GM08714 (cell line): ENCODE results near the gene GPR65.

Experiments used
- H3K4me3 ChIP-seq: fragments of 200-500 bp; sonication (Bioruptor generic); 2 replicates; pipeline ENCODE4 v1.5.1; 2014; ENCODE audit warnings: mild to moderate bottlenecking, low read length, inconsistent platforms
- ZNF274 ChIP-seq: IDR thresholded peaks from 2 replicates; pipeline ENCODE4 v1.6.1; 2012; ENCODE audit warnings: mild to moderate bottlenecking, low read depth, low read length

Gene GPR65

GRCh38 chr14:87994974-87995373 is 10.0 kb upstream of the GPR65 start:
- no peak overlapping the region for H3K4me3 ChIP-seq

GRCh38 chr14:87995500-87996290 is 9.2 kb upstream of the GPR65 start:
- TF ChIP-seq ZNF274 = no peak

More at GRCh38 chr14:87994974-87995373, 10.0 kb upstream of the GPR65 start:
- TF ChIP-seq ZNF274 = no peak

GRCh38 chr14:87996291-87996592 is 8.7 kb upstream of the GPR65 start:
- no peak overlapping the region for H3K4me3 ChIP-seq
- TF ChIP-seq ZNF274 = no peak

More at GRCh38 chr14:87995500-87996290, 9.2 kb upstream of the GPR65 start:
- H3K4me3 ChIP-seq = no peak overlapping the region; the same call in 1 of the 2 replicates

- no peak for TF ChIP-seq ZNF274
- H3K4me3 ChIP-seq = no peak overlapping the region
Measured at GRCh38 chr14:87998482-87998881, 6.5 kb upstream of the GPR65 start.

- H3K4me3 ChIP-seq = no peak overlapping the region
- no peak for TF ChIP-seq ZNF274
Measured at GRCh38 chr14:87999277-87999676, 5.7 kb upstream of the GPR65 start.

- TF ChIP-seq ZNF274 = no peak
- peak overlapping the region; percentile 9; the same call in 1 of the 2 replicates for H3K4me3 ChIP-seq
Measured at GRCh38 chr14:88002421-88003075, 2.4 kb upstream of the GPR65 start.

DNA sequence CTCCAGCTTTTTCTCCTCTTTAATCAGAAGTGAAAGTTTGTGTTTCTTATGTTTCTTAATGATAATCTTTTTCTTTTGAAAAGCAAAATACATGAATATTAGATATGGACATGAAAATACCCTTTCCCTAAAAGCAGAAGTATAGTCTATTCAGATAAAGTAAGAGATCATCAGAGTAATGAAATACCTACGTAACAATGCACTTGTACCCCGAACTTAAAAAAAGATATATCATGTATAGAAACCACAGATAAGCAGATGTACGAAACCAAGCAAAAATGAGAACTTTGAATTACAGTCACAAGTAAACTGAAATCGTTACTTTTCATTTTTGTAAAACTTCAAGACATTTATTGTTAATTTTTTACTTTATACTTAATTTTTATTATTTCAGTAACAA is 1.5 kb upstream of the GPR65 start:
- H3K4me3 ChIP-seq = no peak overlapping the region
- no peak for TF ChIP-seq ZNF274

GRCh38 chr14:88004506-88005036 is 364 bp upstream of the GPR65 start:
- peak overlapping the region; percentile 99; the same call in 1 of the 2 replicates for H3K4me3 ChIP-seq
- no peak for TF ChIP-seq ZNF274

DNA sequence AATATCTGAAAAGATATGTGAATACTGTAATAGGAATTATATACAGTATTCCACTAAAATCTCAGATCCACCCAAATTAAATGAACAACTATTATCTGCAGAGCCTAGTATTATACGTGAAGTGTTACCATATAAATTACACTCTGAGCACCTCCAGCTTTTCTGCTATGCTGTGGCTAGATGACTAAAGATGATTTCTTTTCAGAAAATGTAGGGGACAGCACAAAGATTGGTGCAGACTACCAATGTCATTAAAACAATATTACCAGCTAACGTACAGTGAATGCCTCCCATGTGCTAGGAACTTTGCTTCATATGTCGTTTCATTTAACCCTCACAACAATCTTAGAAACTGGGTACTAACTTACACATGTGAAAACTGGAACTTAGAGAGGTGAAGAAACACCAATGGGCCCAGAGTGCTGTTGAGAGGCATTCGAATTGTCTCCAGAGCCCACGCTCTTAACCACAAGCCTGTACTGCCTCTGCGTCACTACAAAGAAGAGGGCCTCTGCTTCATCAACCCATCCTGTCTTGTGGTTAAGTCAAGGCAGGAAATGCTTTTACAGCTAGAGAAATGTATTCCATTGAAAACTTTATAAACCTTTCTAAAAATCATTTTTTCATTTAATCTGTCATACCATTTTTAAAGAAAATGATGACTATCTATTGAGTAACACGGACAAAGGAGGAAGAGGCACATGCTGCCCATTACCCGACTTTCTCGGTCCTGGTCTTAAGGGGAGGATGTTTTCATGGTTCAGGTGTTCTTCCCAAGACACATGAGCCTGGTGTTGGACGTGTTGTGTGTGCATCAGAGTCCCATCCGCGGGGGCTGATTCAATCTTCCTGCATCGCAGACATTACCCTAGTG is 1.3 kb downstream of the GPR65 start:
- H3K4me3 ChIP-seq = peak overlapping the region; percentile 99
- no peak for TF ChIP-seq ZNF274

DNA sequence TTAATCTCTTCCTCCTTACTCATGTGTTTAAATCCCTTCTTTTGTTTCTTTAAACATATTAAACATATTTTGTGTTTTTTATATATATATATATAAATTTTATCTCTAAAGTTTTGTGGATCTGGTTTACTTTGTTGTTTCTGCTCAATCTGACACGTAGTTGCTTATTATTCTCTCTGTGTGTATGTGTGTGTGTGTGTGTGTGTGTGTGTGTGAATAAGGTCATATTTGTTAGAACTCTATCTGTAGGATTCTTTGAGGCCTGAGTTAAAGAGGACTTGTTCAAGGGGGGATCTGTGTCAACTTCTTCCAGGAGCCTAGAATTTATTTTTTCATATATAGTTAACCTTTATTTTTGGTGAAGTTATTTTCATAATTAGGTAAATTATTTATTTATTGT is 2.7 kb downstream of the GPR65 start:
- no peak overlapping the region for H3K4me3 ChIP-seq
- no peak for TF ChIP-seq ZNF274

- TF ChIP-seq ZNF274 = no peak
- peak overlapping the region; percentile 13; the same call in 1 of the 2 replicates for H3K4me3 ChIP-seq
Measured at GRCh38 chr14:88008039-88008742, 3.3 kb downstream of the GPR65 start.

- H3K4me3 ChIP-seq = no peak overlapping the region
- no peak for TF ChIP-seq ZNF274
Measured at GRCh38 chr14:88009486-88009885, 4.6 kb downstream of the GPR65 start.

GRCh38 chr14:88010331-88010730 is 5.4 kb downstream of the GPR65 start:
- TF ChIP-seq ZNF274 = no peak
- no peak overlapping the region for H3K4me3 ChIP-seq

DNA sequence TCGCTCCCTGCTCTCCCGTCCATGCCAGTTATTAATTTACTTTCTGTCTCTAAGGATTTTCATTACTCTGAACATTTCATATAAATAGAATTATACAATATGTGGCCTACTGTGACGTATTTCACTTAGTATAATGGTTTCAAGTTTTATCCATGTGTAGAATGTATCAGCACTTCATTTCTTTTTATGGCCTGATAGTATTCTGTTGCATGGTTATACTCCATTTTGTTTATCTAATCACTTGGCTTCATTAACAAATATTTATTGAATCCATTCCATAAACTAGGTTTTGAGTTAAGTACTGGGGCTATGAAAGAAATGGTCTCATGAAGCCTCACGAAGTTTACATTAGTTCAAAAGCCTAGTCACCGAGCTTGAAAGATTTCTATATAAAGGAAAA is 7.6 kb downstream of the GPR65 start:
- no peak for TF ChIP-seq ZNF274
- no peak overlapping the region for H3K4me3 ChIP-seq
